ENCODE results near the gene GPR12. TPM values are rescaled to one million over a fixed set of nuclear protein-coding genes. Genes with fewer than 3 reads are reported as not detected.

The GPR12 gene
- total and polyA plus RNA-seq, 10 of the 15 experiments (the other 5 are each of a cell fraction or from before 2014, with no cell fraction given): not detected

DNA sequence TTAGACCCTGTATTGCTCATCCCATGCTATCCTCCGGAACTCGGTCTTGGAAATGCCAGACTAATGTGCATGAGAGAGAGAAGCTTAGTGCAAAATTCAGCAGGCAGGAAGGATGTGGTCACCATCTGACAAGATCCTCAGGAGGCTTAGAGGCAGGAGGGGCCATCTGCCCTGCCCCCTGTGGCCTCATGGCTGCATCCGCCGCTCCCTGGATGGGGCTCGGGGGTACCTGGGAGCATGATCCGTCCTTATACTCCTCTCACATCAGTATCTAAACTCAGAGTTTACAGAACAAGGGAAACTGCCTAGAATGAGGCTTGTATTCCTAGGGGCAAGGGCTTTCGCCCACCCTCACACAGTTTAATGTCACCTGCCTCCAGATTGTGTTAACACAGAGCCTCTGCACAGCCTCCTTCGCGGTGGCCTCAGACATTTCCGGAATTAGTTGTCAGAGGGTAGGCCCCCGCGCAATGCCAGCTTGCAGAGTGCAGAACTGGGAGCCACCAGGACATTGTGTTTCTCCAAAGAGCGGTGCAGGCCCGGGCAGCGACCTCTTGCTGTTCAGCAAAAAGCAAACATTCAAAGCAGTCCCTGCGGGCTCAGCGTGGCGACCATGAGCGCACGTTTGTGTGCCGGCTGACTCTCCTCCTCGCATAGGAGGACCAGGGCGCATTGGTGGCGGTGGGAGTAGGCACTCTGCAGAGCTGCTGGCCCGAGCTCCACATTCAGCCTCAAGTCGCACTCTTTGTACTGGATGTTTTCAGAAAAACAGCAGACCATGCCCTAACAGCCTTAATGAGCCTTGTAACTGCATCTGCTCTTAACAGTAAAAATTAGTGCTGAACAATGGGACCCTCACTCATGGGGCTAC is 39.1 kb downstream of the GPR12 start (continued):
- no peak for TF ChIP-seq ESRRA (IDR thresholded peaks at IDR 0.05; ENCODE audit: low read length)
- TF ChIP-seq ATF7 (IDR thresholded peaks at IDR 0.05; ENCODE audit: low read depth): no peak
- TF ChIP-seq YY1 (IDR thresholded peaks at IDR 0.05; ENCODE audit: low read depth, low read length): no peak
- no peak for TF ChIP-seq SRF (IDR thresholded peaks at IDR 0.05; ENCODE audit: low read depth in 2 of 2, low read length in 2 of 2)
- TF ChIP-seq, protein P1, sequence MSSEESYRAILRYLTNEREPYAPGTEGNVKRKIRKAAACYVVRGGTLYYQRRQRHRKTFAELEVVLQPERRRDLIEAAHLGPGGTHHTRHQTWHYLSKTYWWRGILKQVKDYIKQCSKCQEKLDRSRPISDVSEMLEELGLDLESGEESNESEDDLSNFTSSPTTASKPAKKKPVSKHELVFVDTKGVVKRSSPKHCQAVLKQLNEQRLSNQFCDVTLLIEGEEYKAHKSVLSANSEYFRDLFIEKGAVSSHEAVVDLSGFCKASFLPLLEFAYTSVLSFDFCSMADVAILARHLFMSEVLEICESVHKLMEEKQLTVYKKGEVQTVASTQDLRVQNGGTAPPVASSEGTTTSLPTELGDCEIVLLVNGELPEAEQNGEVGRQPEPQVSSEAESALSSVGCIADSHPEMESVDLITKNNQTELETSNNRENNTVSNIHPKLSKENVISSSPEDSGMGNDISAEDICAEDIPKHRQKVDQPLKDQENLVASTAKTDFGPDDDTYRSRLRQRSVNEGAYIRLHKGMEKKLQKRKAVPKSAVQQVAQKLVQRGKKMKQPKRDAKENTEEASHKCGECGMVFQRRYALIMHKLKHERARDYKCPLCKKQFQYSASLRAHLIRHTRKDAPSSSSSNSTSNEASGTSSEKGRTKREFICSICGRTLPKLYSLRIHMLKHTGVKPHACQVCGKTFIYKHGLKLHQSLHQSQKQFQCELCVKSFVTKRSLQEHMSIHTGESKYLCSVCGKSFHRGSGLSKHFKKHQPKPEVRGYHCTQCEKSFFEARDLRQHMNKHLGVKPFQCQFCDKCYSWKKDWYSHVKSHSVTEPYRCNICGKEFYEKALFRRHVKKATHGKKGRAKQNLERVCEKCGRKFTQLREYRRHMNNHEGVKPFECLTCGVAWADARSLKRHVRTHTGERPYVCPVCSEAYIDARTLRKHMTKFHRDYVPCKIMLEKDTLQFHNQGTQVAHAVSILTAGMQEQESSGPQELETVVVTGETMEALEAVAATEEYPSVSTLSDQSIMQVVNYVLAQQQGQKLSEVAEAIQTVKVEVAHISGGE (CRISPR knock-in tag; IDR thresholded peaks at IDR 0.05): no peak
- TF ChIP-seq NFYB (IDR thresholded peaks at IDR 0.05; ENCODE audit: insufficient read depth, low read depth, low read length): no peak
- TF ChIP-seq, protein P2, sequence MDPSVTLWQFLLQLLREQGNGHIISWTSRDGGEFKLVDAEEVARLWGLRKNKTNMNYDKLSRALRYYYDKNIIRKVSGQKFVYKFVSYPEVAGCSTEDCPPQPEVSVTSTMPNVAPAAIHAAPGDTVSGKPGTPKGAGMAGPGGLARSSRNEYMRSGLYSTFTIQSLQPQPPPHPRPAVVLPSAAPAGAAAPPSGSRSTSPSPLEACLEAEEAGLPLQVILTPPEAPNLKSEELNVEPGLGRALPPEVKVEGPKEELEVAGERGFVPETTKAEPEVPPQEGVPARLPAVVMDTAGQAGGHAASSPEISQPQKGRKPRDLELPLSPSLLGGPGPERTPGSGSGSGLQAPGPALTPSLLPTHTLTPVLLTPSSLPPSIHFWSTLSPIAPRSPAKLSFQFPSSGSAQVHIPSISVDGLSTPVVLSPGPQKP (IDR thresholded peaks at IDR 0.05; ENCODE audit: low read depth, low read length): no peak
- TF ChIP-seq CHD2 (IDR thresholded peaks at IDR 0.05; ENCODE audit: borderline replicate concordance, low read depth, low read length): no peak
- TF ChIP-seq, protein P3, sequence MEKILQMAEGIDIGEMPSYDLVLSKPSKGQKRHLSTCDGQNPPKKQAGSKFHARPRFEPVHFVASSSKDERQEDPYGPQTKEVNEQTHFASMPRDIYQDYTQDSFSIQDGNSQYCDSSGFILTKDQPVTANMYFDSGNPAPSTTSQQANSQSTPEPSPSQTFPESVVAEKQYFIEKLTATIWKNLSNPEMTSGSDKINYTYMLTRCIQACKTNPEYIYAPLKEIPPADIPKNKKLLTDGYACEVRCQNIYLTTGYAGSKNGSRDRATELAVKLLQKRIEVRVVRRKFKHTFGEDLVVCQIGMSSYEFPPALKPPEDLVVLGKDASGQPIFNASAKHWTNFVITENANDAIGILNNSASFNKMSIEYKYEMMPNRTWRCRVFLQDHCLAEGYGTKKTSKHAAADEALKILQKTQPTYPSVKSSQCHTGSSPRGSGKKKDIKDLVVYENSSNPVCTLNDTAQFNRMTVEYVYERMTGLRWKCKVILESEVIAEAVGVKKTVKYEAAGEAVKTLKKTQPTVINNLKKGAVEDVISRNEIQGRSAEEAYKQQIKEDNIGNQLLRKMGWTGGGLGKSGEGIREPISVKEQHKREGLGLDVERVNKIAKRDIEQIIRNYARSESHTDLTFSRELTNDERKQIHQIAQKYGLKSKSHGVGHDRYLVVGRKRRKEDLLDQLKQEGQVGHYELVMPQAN (conservative IDR thresholded peaks at IDR 0.05): no peak
- no peak for TF ChIP-seq MYB (IDR thresholded peaks at IDR 0.05; ENCODE audit: borderline replicate concordance, low read depth, low read length)

Measured in GM12878 (cell line).